Activated T-cell treated with anti-CD3 and anti-CD28 coated beads, Interleukin-2, amount 50 U/mL, for 72 hours (primary cell): Measurements from ENCODE around the gene TSNAX. TPM values are rescaled to one million over a fixed set of nuclear protein-coding genes. Genes with fewer than 3 reads are reported as not detected.
"Not testable (repeated sequence)": the region's sequence is repeated elsewhere in the genome, so short reads cannot be mapped to it uniquely, and the experiment has no call there.

Experiments
- ATAC-seq, 2 donors: fragments of 150-1000 bp; cut with Tn5 transposase; replicated peaks in 1 of 2; 2 replicates each; pipeline ENCODE4 v1.10.0; 2021; ENCODE audit warnings: moderate library complexity in 2 of 2, mild to moderate bottlenecking in 1 of 2
- DNase-seq, 2 donors: peaks; one replicate each; pipeline ENCODE4 v3.0.0; 2021 to 2022; ENCODE audit warnings: mixed read lengths in 1 of 2
- H3K27ac Mint-ChIP-seq: one replicate; pipeline ENCODE4 v1.8.0; 2022; ENCODE audit warnings: mild to moderate bottlenecking, moderate library complexity, mixed read lengths
- H3K27me3 Mint-ChIP-seq: one replicate; pipeline ENCODE4 v1.8.0; 2022; ENCODE audit warnings: low read depth, mixed read lengths
- H3K36me3 Mint-ChIP-seq, 2 donors: one replicate each; pipeline ENCODE4 v1.8.0; 2022; ENCODE audit warnings: mixed read lengths in 2 of 2, mild to moderate bottlenecking in 1 of 2; ENCODE audit not compliant: insufficient read depth in 2 of 2
- H3K4me1 Mint-ChIP-seq: one replicate; pipeline ENCODE4 v1.8.0; 2022; ENCODE audit warnings: low read depth, mixed read lengths
- H3K4me3 Mint-ChIP-seq, 2 donors: one replicate each; pipeline ENCODE4 v1.8.0; 2022; ENCODE audit warnings: mild to moderate bottlenecking in 2 of 2, mixed read lengths in 2 of 2, moderate library complexity in 2 of 2
- H3K9me3 Mint-ChIP-seq, 2 donors: one replicate each; pipeline ENCODE4 v1.8.0; 2022; ENCODE audit warnings: mixed read lengths in 2 of 2
- total RNA-seq, 2 donors: library from RNA; stranded (reverse); gene quantifications; one replicate each; pipeline ENCODE4 v1.2.3, GENCODE V29; 2022

Gene TSNAX
- total RNA-seq, 2 donors from 2014 or later: 37.4 to 39.2 TPM

DNA sequence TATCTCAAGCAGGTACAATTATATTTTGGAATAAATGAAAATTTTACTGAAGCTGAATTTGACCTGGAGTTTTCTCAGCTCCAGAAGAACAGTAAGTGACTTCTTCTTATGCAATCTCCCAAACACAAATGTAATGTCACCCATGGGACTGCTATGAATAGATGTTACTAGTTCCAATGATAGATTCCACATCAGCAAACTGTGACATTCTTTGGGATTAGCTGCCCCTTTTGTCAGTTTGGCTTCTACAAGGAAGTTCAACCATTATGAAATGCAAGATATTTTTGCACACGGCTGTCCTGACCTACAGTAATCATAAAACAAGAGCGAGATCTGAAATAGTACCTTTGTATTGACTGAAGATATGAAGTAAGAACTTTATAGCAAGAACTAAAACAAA is 27.8 kb upstream of the TSNAX start:
- Mint-ChIP-seq H3K9me3 (peaks cover 18% of the 10 kb centered on the region in 2 donors), H3K36me3 (peaks cover 11% of the 10 kb centered on the region in 2 donors), H3K27ac (no peak overlapping the region), H3K4me1 (no peaks in the 10 kb centered on the region), H3K27me3 (peaks cover 33% of the 10 kb centered on the region), H3K4me3 (no peak overlapping the region)
- ATAC-seq (no peak), DNase-seq (no peak)

DNA sequence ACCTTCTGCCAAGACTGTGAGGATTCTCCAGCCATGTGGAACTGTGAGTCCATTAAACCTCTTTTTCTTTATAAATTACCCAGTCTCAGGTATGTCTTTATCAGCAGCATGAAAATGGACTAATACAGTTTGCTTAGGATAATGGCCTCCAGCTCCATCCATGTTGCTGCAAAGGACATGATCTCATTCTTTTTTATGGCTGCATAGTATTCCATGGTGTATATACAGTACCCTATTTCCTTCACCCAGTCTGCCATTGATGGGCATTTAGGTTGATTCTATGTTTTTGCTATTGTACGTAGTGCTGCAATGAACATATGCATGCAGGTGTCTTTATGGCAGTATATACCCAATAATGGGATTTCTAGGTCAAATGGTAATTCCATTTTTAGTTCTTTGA is 25.3 kb upstream of the TSNAX start:
- H3K27ac Mint-ChIP-seq, H3K4me1 Mint-ChIP-seq, H3K36me3 Mint-ChIP-seq, DNase-seq, H3K4me3 Mint-ChIP-seq, ATAC-seq: not testable (repeated sequence)
- peaks cover 10 to 12% of the 10 kb centered on the region in 2 donors for H3K9me3 Mint-ChIP-seq
- H3K27me3 Mint-ChIP-seq: peaks cover 30% of the 10 kb centered on the region

DNA sequence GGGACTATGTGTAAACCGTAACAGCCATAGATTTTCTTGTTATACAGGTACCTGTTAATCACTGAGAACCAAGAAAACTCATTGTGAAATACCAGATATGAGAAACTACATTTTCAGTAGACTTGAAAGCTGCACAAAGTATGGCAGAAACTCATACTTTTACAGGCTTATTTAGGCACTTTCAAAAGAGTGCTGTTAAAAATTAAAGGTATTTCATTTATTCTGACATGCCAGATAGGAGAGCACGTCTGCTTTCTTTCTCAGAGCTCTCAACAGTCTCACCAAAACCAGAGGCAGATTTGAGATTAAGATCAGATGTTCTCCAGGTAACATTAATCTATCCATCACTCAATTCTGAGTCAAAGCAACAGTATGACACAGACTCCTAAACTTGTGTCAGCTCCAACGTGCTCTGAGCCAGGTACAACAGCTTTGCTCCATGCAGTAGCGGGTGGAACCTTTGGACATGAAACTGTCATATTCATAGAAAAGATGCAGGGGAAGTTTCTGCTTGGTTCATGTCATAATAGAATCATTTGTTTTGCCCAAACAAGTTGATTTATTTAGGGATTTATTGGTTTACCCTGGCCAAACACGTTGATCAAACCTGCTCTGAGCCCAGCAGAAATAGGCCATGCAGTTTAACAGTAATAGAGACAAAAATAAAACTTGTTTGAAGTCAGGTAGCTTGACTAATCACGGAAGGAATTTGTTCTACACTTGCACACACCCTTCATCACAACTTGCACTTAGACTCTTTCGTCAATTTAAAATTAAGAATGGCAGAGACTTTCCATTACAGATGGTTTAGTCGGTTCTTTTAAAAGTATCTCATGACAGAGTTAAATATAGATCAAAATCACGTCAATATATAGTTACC is 20.8 kb upstream of the TSNAX start:
- peak; percentile 80 to 90 for ATAC-seq
- DNase-seq: peak in 1 of 2 donors; percentile 4
- Mint-ChIP-seq H3K4me3 (no peak overlapping the region), H3K4me1 (peaks cover 17% of the 10 kb centered on the region), H3K27ac (no peak overlapping the region), H3K9me3 (no peaks in the 10 kb centered on the region), H3K27me3 (peaks cover 41% of the 10 kb centered on the region), H3K36me3 (peaks cover 0 to 1% of the 10 kb centered on the region in 2 donors)

DNA sequence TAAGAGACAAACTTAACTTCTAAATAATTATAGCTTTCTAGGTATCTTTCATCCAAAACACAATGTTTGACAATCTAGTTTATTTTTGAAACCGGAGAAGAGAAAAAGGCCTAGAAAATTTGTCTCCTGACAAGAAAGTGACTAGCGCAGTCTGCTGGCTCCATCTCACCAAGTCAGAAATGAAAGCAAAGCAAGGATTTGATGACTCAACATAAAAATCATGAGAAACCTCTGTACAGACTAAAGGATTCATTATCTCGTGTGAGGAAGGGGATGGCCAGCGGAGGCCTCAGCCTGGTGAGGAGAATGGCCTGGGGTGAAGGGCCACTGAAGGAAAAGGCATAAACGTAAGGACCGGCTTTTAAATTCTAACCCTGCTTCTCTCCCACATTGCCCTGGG is 20.0 kb upstream of the TSNAX start:
- Mint-ChIP-seq H3K4me1 (peaks cover 17% of the 10 kb centered on the region), H3K9me3 (no peaks in the 10 kb centered on the region), H3K27ac (no peak overlapping the region), H3K27me3 (peaks cover 39% of the 10 kb centered on the region), H3K4me3 (no peak overlapping the region), H3K36me3 (no peaks in the 10 kb centered on the region)
- ATAC-seq (no peak), DNase-seq (no peak)

DNA sequence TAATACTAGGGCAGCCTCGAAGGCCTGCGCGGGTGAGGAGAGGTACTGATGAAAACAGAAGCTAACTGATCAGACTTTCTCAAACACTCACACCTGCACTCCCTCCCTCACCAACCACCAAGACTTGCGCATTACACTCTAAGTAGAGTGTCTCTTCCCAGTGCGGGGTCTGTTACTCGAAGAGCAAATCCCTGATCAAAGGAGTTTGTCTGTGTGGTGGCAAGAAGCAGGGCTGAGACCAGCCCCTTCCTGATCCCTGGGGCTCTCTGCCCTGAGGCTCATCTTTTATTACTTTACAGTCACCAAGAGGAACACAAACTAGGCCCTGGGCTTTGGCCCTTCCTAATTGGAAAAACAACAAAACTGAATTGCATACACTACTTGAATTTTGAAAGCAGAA is 19.5 kb upstream of the TSNAX start:
- Mint-ChIP-seq H3K27ac (no peak overlapping the region), H3K27me3 (peaks cover 39% of the 10 kb centered on the region), H3K9me3 (no peaks in the 10 kb centered on the region), H3K36me3 (no peaks in the 10 kb centered on the region), H3K4me1 (peaks cover 17% of the 10 kb centered on the region), H3K4me3 (no peak overlapping the region)
- no peak for DNase-seq
- ATAC-seq: no peak

DNA sequence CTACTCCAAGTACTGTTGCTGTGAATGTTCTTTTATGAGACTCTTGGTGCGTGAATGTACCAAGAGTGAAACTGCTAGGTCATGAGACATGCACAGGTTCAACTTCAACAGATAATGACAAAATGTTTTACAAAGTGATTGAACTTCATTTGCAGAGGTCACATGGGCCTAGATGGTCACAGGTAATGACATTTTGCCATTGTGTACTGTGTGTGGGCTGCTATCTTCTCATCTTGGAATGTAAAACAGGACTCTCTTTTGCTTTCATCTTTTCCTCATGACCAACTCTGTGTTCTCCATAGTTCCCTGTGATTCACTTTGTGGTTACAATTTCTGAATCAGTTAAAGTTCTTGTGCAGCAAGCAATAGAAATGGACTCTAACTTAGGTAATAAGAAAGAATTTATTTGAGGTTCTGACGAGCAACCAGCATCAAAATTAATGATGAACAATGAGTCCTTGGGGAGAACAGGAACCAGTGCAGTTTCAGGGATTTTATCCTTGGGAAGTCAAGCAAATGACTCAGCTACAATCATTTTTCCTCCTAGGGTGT is 16.2 kb upstream of the TSNAX start:
- Mint-ChIP-seq H3K27ac (no peak overlapping the region), H3K4me3 (no peak overlapping the region), H3K9me3 (no peaks in the 10 kb centered on the region), H3K4me1 (peaks cover 17% of the 10 kb centered on the region), H3K36me3 (peaks cover 0 to under 1% of the 10 kb centered on the region in 2 donors), H3K27me3 (peaks cover 32% of the 10 kb centered on the region)
- no peak for DNase-seq
- peak; percentile 33 to 41 for ATAC-seq

DNA sequence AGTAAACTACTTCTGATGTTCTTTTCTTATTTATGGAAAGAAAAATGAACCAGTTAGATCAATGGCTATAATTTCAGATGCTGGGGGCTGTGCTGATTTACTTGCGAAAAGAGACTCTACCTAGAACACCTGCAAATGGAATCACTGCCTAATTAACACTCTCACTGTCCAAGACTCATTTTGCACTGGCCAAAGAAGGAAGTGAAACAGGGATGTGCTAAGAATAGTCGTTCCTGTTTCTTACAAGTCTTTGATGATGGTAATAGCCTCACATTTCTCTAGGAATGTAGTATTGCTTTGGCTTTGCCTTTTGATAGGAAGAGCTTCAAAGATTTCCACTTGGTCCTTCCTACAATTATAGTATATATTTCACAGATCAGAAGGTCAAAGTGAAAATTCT is 12.7 kb upstream of the TSNAX start:
- DNase-seq (no peak), ATAC-seq (no peak)
- peaks cover 0 to 1% of the 10 kb centered on the region in 2 donors for H3K36me3 Mint-ChIP-seq
- H3K27ac Mint-ChIP-seq: no peak overlapping the region
- peaks cover 35% of the 10 kb centered on the region for H3K27me3 Mint-ChIP-seq
- H3K4me3 Mint-ChIP-seq: no peak overlapping the region
- peaks cover 7% of the 10 kb centered on the region for H3K4me1 Mint-ChIP-seq
- H3K9me3 Mint-ChIP-seq: no peaks in the 10 kb centered on the region

DNA sequence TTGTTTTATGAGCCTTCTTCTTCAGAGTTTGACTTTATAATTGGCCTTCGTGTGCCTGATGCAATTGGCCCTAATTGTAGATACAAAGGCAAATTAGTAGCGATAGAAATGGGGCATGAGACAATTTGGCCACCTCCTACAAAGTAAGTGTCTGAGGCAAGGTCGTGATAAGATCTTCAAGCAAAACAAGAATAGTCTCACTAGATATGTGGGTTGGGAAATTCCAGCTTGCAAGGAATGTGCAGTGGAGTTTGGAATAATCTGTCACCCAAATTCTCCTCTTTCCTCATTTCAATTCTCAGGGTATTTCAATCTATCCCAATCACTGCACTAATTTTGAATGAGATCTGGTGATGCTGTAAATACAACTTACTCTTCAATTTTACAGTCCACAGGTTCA is 11.4 kb upstream of the TSNAX start:
- ATAC-seq (no peak), DNase-seq (no peak)
- Mint-ChIP-seq H3K9me3 (no peaks in the 10 kb centered on the region), H3K36me3 (peaks cover 0 to 1% of the 10 kb centered on the region in 2 donors), H3K4me3 (no peak overlapping the region), H3K27me3 (peaks cover 32% of the 10 kb centered on the region), H3K4me1 (peaks cover 5% of the 10 kb centered on the region), H3K27ac (peak overlapping the region; percentile 58)

DNA sequence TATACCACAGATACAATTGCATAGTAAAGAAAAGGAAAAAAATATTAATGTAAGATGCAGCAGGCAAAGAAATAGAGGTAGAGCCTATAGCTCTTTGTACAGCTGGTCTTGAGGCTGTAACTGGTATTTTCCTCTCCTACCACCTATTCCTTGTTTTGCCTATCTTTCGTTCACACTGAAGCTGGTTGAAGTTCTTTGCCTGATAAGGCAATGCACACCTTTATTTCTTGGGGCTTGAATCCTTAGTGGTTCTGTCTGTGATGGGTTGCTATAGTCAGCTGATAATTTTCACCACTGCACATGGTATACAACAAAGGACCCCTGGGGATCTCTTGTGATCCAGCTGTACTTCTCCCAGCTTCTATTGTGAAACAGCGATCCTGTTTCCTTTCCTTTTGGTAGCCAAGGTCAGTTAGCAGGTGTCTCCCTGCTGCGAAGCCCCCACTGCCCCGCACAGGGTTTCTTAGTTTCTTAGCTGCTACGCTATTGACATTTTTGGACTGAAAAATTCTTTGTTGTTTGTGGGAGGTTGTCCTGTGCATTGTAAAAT is 9.9 kb upstream of the TSNAX start:
- Mint-ChIP-seq H3K27ac (no peak overlapping the region), H3K36me3 (peaks cover 0 to 1% of the 10 kb centered on the region in 2 donors), H3K4me1 (no peaks in the 10 kb centered on the region), H3K27me3 (peaks cover 32% of the 10 kb centered on the region), H3K4me3 (no peak overlapping the region), H3K9me3 (no peaks in the 10 kb centered on the region)
- ATAC-seq (no peak), DNase-seq (no peak)

DNA sequence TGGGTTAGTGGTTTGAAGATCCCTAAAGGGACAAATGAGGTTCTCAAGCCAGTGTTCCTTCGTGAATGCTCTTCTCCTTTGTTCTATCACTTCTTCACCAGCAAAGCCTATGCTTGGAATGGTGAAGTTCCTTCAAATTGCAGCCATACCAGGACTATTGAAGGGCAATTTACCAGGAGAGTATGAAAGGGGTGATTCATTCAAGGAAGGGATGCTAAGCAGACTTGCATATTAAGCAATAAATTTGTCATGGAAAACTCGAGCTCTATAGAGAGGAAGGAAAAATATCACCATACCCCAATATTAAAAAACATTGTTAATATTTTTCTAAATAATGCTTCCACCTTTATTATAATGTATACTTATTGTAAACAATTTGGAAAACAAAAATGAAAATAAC is 9.3 kb upstream of the TSNAX start:
- ATAC-seq (no peak), DNase-seq (no peak)
- no peaks in the 10 kb centered on the region for H3K9me3 Mint-ChIP-seq
- peaks cover 0 to 1% of the 10 kb centered on the region in 2 donors for H3K36me3 Mint-ChIP-seq
- no peak overlapping the region for H3K4me3 Mint-ChIP-seq
- no peak overlapping the region for H3K27ac Mint-ChIP-seq
- peaks cover 28% of the 10 kb centered on the region for H3K27me3 Mint-ChIP-seq
- no peaks in the 10 kb centered on the region for H3K4me1 Mint-ChIP-seq

DNA sequence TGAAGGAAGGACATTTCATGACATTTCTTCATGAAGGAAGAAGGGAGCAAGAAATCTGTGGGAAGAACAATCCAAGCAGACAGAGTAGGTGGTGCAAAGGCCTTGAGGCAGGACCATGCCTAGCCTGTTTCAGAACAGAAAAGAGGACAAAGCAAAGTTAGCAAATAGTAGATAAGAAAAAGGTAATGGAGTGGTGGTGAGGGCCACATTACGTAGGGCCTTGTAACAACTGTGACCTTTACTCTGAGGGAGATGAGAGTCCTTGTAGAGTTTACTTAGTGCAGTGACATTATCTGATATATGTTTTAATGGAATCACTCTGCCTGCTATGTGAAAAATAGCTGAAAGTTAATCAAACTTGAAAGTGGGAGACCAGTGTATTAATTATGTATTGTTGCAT is 6.4 kb upstream of the TSNAX start:
- Mint-ChIP-seq H3K4me3 (no peak overlapping the region), H3K4me1 (peaks cover 7% of the 10 kb centered on the region), H3K27ac (no peak overlapping the region), H3K36me3 (peaks cover 0 to 1% of the 10 kb centered on the region in 2 donors), H3K9me3 (no peaks in the 10 kb centered on the region), H3K27me3 (peaks cover 15% of the 10 kb centered on the region)
- DNase-seq (no peak), ATAC-seq (no peak)

DNA sequence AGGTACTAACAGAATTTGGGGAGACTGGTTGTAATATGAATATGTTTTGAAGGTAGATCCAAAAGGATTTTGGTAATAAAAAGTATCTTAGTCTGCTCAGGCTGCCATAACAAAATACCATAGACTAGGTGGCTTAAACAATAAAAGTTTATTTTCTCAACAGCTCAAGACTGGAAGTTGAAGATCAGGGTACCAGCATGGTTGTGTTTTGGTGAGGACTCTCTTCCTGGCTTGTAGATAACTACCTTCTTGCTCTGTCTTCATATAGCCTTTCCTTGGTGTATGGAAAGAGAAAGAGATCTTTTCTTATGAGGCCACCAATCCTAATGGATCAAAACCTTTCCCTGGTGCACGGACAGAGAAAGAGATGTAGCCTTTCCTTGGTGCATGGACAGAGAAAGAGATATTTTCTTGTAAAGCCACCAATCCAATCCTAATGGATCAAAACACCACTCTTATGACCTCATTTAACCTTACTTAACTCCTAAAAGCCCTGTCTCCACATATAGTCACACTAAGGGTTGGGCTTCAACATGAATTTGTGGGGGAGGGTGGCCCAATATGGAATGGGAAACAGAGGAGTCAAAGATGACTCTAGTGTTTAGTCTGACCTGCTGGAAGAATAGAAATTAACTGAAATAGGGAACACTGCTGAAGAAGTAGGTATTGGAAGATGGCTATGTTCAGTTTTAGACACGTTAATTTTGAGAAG is 5.4 kb upstream of the TSNAX start:
- Mint-ChIP-seq H3K27me3 (peaks cover 5% of the 10 kb centered on the region), H3K4me3 (no peak overlapping the region), H3K27ac (no peak overlapping the region), H3K36me3 (no peaks in the 10 kb centered on the region), H3K4me1 (peaks cover 18% of the 10 kb centered on the region), H3K9me3 (no peaks in the 10 kb centered on the region)
- no peak for DNase-seq
- ATAC-seq: no peak

DNA sequence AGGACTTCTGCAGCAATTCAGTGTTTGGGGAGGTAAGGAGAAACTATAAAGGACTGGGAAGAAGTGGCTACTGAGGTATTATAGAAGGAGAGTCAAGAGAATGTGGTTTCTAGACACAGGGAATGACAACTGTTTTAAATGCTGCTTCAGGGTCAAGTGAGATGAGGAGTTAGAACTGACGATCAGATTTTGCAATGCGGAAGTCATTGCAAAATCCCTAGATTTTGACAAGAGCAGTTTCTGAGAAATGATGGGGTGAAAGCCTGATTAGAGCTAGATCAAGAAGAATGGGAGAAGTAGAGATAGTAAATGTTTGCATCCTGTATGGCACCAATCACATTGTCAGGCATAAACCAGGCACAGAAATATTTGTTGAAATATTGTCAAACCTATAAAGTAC is 4.7 kb upstream of the TSNAX start:
- no peak overlapping the region for H3K4me3 Mint-ChIP-seq
- no peak overlapping the region for H3K27ac Mint-ChIP-seq
- H3K4me1 Mint-ChIP-seq: peaks cover 20% of the 10 kb centered on the region
- H3K36me3 Mint-ChIP-seq: peaks cover 0 to 2% of the 10 kb centered on the region in 2 donors
- H3K27me3 Mint-ChIP-seq: no peaks in the 10 kb centered on the region
- DNase-seq (no peak), ATAC-seq (no peak)
- H3K9me3 Mint-ChIP-seq: no peaks in the 10 kb centered on the region
